ENCODE results near the gene SOCS3.

DNA sequence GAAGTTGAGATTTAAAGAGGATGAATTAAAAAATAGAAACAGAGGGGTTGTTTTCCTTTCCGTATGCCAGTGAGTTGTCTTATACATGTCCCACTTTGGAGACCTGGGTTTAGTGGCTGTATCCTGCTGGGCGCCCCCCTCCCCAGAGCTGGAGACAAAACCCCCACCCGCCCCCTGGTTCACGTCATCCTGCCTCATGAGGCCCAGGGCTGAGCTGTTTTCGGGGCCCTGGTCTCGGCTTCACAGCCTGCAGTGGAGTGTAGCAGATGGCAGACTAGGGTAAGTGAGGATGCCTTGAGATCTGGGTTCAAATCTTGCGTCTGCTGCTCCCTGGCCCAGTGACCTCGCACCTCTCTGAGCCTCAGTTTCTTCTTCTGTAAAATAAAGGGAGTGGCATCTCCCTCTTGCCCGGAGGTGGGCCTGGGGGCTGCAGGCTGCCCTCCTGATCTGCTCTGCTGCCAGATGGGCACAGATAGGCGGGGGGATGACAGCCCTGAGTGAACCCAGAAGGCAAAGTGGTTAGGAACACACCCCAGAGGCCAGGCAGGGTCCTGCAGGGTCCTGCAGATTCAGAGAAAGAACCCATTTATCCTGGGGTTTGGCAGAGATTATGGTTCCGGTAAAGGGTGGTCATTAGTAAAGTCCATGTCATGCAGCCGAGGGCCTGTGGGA is 45.1 kb downstream of the SOCS3 start:
- TF ChIP-seq POLR2AphosphoS5 (IDR thresholded peaks at IDR 0.05; ENCODE audit: low read depth, low read length) (no peak), TAF1 (IDR thresholded peaks at IDR 0.05; ENCODE audit: borderline replicate concordance, insufficient read depth, low read length) (no peak)

All from PFSK-1 (cell line).